ENCODE measurements around the gene PTPN2.
"Not testable (repeated sequence)": the region's sequence is repeated elsewhere in the genome, so short reads cannot be mapped to it uniquely, and the experiment has no call there.

PTPN2 gene

DNA sequence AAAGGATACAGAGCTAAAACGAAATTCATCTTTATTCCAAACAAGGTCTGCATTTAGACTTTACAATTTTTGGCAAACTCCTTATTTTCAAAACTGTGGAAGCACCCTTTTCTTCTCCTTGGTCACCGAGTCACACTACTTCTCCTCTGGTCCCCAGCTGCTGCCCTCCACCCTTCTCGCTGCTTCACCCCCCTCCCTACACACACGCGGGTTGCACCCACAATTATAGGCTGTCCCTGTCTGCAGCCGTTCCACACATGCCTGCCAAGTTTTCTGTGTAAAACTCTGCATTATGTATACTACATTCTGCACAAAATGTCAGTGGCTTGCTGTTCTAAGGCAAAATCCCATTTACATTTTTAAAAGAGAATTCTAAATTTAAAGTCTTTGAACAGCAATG lies 63.5 kb downstream of the PTPN2 start:
- DNase-seq = no peak

DNA sequence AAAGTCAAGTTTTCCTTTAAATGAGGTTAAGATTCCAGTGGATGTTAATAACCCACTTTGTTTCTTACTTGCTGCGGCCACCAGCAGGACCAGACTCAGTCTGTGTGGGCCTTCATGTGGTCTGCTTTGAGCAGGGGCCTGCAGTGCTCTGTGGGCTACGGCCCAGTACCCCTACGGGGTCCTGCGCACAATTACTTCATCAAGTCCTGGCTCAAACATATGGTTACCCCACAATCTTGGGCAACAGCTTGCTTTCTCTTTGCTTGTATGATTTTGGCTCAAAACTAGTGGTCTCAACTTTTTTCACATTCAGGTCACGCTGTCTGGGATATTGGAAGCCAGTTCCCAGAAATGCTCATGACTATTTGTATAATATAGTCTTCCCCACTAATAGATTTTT lies 64.2 kb downstream of the PTPN2 start:
- no peak for DNase-seq

DNA sequence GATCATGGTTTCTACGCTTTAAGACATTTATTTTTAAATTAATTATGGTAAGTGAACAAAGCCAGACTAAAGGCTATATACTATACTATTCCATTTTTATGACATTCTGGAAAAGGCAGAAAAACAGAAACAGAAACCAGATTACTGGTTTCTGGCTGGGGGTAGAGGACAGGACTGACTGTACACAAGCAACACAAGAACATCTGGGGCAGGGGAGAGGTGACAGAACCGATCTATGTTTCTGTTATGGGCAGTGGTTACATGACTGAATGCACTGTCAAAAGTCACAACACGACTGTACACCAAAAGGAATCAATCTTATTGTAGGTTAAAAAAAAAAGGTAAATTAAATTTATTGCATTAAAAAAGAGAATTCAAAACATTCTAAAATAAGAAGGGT lies 64.7 kb downstream of the PTPN2 start:
- no peak for DNase-seq

DNA sequence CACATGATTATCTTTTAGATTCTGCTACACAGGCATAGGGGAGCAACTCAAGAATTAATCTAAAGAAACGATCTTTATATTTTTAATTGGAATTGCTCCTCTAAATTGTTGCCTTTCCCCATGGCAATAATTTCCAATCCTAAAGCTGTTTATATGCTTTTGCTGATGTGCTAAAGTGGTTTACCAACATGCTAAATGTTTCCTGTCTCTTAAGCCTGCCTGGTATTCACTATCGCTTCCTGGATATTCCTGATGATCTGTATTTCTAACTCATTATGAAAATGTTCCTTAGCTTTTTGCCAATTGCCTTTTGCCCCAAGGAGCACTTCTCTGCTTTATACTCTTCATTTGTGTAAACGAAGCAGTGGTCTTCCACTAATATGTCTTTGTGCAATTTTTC lies 65.8 kb downstream of the PTPN2 start:
- no peak for DNase-seq

DNA sequence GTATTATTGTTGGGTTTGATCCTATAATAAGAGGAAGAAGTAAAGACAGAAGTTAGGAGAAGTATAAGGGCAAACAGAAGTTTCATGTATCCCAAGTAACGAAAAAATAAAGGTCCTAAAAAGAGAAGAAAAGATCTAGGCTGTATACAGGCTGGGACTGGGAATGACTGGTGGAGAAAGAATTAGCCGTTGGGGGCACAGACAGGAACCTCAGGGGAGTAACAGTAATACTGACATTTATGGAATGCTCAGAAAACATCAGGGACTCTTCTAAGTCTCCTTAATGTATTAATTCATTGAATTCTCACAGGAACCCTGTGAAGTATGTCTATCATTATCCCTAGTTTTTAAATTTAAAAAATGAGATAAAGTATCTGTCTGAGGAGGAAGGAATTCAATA lies 67.6 kb downstream of the PTPN2 start:
- DNase-seq = no peak

DNA sequence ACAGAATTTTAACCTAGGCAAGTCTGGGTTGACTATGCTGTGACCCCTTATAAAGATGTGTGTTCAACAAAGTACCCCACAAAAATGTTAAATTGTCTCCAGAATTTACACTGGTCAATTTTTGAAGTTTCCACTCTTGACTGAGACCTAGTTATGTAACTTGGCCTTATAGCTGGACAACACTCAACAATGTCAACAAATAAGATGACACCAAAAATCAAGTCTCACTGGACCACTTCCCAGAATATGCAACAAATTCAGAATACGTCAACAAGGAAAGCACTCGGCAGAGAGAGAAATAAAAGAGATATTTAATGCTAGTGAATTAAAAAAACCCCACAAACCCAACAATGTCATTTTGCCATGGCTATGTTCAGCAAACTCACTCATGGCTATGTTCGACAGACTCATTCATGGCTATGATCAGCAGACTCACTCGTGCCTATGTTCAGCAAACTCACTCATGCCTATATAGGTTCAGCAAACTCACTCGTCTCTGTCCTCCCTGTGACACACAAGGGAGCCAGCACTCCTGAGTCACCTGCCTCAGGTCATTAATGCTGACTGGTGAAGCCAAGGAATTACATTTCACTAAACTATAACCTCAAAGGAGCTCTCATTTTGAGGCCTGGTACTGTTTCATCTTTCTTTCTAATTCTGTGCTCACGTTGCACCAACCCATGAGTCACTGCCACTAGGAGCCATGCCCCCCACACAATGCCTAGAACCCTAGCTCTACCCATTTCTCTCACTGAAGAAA lies 72.7 kb downstream of the PTPN2 start:
- DNase-seq = no peak

DNA sequence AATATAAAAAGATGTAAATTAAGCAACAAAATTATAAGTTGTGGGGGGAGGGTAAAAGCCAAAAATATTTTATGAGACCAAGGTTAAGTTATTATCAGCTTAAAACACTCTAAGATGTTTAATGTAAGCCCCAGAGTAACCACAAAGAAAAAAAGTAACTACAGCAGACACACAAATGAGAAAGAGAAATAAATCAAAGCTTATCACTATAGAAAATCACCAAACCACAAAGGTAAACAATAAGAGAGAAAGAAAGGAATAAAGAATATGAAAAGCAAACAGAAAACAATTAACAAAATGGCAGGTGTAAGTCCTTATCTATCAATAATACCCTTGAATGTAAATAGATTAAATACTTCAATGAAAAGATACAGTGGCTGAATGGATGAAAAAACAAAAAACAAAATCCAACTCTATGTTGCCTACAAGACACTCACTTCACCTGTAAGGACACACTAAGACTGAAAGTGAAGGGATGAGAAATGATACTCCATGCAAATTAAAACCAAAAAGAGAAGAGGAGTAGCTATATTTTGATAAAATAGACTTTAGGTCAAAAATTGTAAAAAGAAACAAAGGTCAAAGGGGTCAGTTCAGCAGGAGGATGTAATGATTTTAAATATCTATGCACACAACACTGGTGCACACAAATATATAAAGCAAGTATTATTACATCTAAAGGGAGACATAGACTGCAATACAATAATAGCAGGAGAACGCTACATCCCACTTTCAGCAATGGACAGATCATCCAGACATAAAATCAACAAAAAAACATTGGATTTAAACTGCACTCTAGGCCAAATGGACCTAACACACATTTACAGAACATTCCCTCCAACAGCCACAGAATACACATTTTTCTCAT lies 80.7 kb downstream of the PTPN2 start:
- DNase-seq = no peak

DNA sequence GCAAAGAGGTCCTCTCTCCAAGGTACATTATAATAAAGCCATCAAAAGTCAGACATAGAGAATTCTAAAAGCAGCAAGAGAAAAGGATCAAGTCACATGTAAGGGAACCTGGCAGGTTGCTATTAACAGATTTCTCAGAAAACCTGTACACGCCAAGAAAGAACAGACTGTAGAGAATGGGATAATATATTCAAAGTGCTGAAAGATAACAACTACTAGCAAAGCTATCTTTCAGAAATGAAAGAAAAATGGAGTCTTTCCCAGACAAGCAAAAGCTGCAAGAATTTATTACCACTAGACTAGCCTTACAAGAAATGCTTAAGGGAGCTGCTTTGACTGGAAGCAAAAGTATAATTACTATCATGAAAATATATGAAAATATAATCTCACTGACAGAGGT lies 81.5 kb downstream of the PTPN2 start:
- DNase-seq = no peak

DNA sequence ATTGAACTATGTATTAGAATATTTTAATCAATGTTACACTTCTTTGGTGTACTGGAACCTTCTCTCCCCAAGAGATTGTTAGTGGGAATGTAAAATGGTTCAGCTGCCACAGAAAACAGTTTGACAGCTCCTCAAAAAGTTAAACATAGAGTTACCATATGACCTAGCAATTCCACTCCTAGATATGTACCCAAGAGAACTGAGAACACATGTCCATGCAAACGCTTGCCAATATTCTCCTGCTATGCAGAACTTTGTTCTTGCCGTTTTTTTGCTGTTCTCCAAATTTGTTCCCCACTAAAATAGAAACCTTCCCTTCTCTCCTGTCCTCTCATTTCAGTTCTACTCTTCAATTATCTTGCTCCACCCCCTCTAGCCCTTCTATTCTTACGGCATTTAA lies 87.6 kb downstream of the PTPN2 start:
- no peak for DNase-seq

DNA sequence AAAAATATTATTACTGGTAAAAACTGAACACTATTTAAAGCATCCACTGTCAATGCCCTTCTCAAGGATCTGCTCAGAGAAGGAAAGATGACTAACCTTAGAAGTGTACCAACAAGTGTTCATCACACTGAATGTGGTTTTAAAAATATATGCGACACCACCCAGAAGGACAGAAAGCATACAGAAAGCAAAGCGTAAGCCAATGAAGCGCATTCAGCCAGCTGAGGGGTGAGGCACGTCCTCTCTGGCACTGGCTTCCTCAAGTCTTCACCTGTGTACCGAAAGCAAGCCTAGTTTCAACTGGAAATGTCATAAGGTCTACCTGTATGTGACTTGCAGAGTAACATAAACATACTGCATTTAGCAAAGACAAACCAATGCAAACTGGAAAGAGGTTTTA lies 92.4 kb downstream of the PTPN2 start:
- no peak for DNase-seq

DNA sequence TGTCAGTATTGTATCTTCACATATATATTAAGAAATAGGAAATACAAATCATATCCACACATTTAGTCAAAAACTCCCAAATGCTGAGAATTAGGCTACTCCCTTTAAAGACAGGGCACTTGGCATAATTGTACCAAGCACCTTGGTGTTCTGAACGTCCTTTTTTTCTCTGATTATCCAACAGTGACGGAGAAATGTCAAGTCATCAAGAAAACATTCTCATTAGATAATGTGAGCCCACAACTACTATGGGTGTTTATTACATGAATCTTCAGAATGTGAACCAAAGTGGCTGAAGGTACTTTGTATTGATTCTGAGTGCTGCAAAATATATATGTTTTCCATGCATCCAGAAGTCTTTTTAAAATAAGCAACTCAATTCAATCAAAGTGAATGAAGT lies 97.4 kb downstream of the PTPN2 start:
- DNase-seq = no peak

DNA sequence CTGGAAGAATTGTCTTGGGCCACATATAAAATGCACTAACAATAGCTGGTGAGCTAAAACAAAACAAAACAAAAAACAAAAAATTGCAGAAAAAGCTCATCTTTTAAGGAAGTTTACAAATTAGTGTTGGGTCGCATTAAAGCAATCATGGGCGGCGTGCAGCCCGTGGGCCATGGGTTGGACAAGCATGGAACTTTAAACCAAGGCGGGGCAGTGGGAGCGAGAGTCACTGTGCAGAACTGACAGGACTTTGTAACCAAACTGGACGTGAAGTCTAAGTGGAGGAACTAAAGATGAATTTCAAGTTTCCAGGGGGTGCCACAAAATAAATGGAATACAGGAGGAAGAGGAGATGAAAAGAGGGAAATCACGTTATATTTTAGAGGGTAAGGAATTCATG lies 100.5 kb downstream of the PTPN2 start:
- no peak for DNase-seq

DNA sequence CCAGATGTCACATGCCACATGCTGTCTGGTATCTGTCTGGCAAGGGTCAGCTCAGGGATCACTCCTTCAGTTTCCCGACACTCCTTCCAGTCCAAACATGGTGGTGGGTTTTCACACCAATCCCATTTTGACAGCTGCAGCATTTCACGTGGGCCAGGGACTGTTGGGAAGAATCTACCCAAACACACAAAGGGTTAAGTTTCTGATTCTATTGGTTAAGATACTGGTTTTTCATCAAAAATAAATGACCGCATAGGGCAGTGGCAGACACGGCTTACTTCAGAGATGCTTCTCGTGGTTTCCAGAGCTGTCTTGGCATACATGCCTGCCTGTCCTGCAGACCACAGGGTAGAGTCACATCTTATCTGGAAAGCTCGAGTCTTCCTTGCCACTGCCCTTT lies 101.5 kb downstream of the PTPN2 start:
- DNase-seq = no peak

DNA sequence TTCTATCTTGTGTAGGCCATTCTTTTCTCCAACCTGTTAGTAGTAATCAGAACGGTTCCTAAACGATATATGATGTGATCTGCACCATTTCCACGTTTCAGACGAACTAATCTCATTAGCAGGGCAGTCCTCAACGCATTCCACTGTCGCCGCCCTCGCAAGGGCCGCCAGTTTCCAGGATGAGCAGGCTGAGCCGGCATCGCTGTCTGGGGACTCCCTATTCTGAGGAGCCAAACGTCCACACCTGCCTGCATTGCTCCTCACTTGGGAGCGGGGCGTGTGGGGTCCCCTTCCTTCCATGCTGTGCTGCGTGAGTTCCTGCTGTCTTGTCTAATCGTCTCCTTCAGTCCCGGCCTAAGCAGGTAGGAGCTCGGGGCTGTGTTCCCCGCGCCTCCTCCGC lies 104.6 kb downstream of the PTPN2 start:
- no peak for DNase-seq

DNA sequence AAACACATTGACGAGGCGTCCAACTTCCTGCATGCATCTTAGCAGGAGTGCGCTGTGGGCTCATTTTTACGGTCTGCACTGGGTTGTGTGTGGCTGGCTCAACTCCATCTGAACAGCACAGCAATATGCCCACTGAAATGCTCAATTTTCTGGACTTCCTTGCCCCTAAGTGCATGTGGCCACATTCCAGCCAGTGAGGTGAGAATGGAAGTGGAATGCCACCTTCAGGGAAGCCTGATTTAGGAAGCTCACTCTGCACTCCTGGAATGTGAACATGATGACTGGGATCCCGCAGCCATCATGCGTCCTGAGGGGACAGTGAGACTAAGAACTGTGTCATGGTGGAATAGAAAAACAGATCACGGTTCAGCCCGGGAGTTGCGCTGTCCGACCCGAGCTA lies 105.0 kb downstream of the PTPN2 start:
- no peak for DNase-seq

DNA sequence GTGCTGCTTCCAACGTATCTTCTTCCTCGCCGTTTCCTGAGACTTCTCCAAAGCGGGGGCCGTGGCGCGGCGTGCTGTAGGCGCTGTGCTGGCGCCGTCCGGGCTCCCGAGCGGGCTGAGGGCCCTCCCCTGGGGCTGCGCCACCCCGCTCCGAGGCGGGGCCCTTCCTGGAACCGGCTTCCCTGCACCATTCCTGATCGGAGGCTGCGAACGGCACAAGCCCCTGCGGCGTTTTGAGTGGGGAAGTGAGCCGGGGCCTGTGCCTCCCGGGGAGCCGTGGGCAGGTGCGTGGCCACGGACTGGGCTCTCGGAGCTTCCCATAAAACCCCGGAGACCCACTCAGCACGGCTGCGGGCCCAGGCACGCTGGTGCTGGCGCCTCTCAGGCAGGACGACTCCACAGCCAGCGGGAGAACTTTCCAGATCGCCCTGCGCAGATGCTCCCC lies 106.5 kb downstream of the PTPN2 start:
- no peak for DNase-seq

DNA sequence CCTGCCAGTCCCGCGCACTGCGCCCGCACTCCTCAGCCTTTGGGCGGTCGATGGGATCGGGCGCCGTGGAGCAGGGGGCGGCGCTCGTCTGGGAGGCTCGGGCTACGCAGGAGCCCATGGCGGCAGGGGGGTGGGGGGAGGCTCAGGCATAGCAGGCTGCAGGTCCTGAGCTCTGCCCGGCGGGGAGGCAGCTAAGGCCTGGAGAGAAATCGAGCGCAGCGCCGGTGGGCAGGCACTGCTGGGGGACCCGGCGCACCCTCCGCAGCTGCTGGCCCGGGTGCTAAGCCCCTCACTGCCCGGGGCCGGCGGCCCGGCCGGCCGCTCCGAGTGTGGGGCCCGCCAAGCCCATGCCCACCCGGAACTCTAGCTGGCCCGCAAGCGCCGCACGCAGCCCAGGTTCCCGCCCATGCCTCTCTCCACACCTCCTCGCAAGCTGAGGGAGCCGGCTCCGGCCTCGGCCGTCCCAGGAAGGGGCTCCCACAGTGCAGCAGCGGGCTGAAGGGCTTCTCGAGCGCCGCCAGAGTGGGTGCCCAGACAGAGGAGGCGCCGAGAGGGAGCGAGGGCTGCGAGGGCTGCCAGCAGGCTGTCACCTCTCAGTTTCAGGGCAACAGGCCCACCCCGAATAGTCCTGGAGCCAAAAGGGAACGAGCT lies 107.1 kb downstream of the PTPN2 start:
- no peak for DNase-seq

DNA sequence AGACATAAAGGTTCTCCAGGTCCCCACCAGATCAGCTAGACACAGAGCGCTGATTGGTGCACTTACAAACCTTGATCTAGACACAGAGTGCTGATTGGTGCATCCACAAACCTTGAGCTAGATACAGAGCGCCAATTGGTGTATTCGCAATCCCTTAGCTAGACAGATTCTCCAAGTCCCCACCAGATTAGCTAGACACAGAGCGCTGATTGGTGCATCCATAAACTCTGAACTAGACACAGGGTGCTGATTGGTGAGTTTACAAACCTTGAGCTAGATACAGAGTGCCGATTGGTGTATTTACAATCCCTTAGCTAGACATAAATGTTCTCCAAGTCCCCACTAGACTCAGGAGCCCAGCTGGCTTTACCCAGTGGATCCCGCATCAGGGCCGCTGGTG lies 107.6 kb downstream of the PTPN2 start:
- DNase-seq = not testable (repeated sequence)

DNA sequence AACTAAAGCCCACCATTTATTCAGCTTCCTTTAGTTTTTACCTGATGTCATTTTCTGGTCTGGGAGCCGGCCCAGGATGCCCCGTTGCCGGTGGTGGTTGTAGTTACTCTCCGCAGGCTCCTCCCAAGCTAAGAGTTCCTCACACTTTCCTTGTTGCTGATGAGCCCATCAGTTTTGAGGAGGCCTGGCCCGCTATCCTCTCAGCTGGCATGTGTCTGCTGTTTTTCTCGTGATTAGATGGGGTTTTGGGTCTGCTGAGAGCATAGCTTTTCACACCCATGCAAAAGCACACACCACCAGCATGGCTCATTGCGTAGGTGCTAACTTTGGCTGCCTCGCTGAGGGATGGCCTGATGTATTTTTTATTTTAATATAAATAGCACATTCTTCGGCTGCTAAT lies 109.1 kb downstream of the PTPN2 start:
- no peak for DNase-seq

DNA sequence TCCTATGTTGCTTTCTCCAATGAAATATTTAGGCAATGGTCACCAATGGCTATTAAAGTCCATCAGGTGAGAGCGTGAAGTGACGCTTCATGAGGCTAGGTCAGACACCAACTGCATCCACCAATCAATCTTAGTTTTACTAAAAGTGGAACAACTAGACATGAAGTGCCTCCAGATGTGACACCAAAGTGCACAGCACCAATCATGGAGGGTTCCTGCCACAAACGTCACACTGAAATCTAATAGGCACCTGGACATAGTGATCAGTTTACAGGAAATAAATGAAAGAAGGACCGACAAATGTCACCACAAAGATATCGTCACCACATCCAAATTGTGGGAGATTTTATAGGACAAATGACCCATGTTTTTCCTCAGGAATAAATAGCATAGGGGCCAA lies 110.7 kb downstream of the PTPN2 start:
- DNase-seq = no peak

DNA sequence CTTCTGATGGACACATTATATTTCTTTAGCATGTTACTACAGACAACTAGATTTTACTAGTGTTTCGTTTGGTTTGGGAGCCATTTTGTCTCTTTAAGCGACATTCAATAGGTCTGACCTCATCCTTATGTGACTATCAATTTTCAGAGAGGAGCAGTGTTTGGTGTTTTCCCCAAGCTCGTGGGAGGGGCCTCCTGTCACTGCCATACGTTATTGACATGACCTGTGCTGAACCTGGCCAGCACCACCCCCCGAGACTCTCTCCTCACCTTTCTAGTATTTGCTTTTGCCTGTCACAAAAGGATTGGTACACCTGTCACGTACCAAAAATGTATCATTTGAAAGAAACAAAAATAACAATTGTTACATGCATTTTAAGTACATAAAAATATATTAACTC lies 111.9 kb downstream of the PTPN2 start:
- no peak for DNase-seq

DNA sequence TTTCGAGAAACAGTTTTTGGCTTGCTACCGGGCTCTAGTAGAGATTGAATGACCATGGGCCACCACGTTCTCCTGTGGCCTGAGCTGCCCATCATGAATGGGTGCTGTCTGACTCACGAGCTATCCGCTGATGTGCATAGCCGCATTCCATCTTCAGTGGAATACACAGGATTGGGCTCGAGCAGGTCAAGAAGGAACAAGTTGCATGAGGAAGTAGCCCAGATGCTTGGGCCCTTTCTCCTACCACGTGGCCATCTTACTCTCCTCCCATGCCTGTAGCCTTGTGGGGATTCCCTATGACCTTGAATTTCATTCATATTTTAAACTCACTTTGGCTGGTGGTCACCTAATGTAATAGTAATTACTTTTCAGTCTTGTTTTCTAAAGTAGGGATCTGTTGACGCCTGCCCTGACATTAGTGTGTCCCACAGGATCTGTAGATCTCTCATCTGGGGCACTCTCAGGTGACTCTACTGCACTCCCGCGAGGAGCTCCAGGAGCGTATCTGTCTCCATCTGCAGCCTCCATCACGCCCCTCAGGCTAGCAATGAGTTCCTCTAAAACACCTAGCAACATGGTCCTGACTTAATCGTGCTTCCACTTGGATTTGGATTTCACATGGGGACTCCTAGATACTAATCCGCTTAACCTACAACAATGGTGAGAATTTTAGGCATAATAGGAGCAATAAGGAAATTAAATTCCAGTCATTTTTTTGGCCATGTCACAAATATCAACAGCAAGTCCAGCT lies 113.4 kb downstream of the PTPN2 start:
- no peak for DNase-seq

All from activated CD4-positive, alpha-beta T cell treated with anti-CD3 and anti-CD28 coated beads, Interleukin-2, amount 50 U/mL, for 4 hours (primary cell).